ENCODE measurements around the gene SPATA46.

Gene SPATA46

GRCh38 chr1:162390396-162391185 lies 13.9 kb upstream of the SPATA46 start:
- no peak for DNase-seq

DNA sequence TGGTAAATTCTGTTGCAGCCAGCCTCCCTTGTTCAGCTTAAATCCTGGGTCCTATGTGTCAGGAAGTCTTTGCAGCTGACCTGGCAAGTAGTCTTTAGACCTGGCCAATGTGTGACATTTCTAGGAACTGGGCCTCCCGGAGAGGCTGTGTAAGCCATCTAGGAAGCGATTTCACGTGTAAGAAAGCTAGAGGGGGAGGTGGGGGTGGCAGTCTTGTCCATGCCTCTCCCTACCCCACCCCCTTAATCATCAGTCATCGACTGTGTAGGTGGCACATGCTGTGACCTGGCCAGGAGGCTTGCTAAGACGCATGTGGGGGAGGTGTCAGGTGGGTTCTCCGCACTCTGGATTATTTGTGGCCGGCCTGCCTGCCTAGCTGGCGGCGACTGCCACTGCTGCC lies 13.3 kb upstream of the SPATA46 start:
- DNase-seq, result no peak

DNA sequence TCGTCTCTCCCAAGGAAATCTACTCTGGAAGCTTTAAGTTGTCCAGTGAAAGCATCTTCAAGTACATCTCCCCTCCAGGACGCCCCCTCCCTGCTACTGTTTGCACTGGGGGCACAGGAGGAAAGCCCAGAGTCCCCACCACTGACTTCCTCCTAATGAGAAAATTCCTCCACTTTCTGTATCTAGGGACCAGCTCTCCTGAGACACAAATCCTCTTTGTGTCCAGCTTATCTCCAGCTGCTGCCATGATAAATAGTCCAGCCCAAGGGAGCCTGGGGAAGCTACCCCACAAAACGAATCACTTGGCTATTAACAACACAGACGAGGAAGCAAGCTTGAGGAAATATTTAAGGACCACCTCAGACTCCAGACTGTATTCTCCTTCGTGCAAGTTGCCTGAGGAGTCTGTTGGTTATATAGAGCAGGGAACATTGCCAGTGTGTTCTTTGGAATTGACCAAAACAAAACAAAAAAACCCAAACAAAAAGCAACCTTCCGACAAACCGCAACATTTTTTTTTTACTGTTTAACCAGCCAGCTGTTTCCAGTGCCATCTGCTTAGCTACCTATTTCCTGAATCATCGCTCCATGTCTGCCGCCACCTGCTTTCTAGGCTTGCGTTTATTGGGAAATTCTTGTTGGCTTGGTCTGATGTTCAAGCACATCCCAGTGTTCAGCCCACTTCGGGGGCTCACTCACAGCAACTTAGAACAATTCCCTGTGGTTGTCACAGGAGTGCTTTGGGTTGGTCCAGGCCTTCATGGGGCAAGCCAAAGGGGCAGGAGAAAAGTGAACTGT lies 12.6 kb upstream of the SPATA46 start:
- no peak for DNase-seq

DNA sequence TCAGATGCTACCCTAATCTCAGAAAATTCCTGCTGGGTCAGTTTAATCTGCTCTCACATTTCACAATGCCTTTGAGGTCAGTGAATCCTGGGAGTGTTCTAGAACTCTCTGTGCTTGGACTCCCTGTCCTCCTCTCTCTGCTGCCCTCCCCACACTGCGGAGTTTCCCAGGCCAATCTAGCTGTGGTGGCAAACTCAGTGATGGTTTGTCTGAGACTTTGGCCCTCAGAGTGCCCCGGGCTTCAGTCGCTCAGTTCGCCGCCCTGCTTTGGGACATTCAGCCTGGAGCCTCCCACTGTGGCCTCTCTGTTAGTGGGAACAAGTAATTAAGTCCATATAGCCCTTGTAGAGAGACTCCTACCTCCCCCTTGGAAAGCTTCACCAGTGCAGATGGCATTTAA lies 12.0 kb upstream of the SPATA46 start:
- no peak for DNase-seq

DNA sequence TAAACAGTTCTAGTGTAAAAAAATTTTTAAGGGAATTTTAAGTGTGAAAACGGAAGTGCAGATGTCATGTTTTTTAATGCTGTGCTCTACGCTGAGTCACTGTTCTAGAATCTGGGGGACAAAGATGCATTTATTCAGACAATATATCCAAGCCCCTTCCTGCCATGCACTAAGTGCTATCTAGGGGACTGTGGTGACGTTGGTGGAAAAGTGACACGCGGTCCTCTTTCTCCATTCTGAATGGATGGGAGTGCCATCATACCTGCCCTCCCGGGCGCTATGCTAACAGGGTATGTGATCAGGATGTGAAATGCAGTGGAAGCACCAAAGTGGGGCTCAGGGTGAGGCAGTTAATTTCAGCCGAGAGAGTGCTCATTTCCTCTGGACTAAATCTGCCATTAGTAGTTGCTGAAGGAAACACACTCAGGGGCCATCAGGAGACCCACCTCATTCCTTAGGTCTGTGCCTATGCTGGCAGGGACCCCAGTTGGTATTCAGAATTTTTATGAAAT lies 11.5 kb upstream of the SPATA46 start:
- no peak for DNase-seq

DNA sequence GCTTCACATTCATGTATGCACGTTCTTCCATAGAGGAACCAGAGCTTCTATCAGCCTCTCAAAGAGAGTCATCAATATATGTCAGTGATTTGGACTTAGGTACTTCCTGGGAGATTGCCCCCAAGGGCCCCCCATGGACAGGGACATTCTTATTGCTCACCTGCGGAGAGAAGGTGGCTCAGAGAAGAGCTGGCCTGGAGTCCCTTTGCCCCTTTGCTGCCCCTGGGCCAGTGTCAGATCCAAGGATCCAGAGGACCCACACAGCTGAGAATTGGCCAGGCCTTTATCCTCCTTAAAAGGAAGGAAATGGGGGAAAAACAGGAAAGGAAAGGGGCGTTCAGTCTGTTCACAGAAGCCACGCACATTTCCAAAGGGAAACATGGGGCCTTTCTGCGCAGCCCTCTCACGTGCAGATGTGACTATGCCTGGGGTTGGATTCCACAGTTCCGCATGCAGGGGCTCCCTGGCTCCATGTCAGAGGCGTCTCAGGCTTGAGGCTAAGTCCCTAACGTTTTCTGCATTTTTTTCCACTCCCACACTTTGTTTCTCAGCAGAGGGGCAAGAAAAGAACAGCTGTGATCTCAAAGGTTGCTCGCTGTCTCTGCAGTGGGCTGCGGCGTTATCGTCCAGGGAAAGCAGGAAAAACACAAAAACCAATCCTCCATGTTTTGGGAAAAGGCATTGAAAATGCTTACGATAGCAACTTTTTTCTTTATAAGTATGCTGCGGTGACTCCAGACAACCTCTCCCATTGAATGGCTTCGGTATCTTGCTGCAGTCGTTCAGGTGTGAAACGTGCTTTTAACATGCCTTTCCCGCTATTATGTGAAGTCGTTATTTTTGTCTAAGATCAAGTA lies 10.8 kb upstream of the SPATA46 start:
- no peak for DNase-seq

DNA sequence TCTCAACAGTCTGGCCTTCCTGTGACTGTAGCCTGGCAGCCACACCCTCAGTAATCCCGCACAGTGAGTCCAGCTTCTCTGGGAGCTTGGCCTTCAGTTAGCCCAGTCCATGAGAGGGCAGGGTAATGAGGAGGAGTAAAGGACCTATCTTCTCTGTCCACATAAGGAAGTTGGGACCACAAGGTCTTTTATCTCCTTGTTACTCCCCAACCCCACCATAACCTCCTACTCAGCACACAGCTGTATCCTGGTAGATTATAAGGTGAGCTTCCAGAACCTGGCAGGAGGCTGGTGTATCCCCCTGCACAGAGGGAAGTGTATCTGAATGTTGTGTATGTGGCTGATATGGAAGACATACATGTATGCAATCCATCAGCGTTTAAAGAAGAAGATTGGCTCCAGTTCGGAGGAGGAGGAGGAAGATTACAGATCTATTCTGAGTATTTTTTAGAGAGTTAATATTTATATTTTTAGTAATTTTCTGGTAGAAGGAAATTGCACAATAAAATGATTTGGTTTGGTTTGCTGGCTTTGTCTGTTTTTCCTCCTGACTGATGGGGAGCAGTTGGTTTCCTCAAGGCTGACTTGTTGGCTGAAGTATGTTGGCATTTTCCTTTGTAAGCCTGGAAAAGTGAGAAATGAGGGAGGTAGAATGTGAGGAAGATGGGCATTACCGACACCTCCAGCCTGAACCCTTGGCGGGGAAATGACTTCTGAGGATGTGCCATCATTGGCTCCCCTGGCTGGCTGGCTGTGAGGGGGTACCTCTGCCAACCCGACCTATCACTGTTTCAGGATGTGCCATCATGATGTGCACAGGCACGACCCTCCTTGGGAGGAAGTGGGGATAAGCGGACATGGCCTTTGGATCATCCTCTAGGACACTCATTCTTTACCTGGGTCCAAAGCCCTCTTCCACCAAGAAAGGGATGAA lies 9.9 kb upstream of the SPATA46 start:
- DNase-seq, result no peak

- no peak for DNase-seq
Observed at GRCh38 chr1:162385702-162386101, 9.0 kb upstream of the SPATA46 start.

- DNase-seq, result no peak
Observed at GRCh38 chr1:162385280-162385623, 8.6 kb upstream of the SPATA46 start.

GRCh38 chr1:162384601-162385279 lies 8.1 kb upstream of the SPATA46 start:
- no peak for DNase-seq

DNA sequence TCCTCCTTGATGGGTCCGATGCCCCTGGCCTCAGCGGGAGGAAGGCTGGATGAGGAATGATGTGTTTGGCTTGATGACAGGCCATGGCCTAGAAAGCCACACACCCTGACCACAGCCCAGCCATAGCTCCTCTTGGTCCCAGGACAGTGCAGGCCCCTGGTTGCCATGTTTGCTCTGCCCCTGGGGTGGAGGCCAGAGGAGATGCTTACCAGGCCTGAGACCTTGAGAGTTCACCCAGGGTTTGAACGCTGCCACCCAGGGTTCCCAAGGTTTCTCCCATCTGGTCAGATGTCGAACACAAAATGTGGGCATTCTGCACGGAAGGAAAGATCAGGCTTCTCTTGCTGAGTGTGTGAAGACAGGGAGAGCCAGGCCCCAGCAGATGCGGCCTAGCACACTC lies 7.5 kb upstream of the SPATA46 start:
- DNase-seq, result no peak

DNA sequence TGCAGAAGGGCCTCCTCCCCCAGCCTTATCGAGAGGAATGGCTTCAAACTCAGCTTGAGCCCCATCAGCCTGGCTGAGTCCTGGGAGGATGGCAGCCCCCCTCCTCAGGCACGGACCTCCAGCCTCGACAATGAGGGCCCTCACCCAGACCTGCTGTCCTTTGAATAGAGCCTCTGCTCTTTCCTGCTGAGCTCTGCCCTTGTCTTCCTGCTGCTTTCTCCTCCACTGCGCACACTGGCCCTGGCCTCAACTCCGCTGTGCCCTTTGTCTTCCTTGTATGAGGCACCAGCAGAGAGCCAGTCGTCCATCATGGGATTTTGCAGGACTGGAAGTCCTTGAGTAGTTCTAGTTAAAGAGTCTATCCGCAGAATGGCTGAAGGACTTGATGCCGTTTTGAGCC lies 6.9 kb upstream of the SPATA46 start:
- no peak for DNase-seq

GRCh38 chr1:162383091-162383490 lies 6.4 kb upstream of the SPATA46 start:
- no peak for DNase-seq

GRCh38 chr1:162381941-162382750 lies 5.5 kb upstream of the SPATA46 start:
- no peak for DNase-seq

DNA sequence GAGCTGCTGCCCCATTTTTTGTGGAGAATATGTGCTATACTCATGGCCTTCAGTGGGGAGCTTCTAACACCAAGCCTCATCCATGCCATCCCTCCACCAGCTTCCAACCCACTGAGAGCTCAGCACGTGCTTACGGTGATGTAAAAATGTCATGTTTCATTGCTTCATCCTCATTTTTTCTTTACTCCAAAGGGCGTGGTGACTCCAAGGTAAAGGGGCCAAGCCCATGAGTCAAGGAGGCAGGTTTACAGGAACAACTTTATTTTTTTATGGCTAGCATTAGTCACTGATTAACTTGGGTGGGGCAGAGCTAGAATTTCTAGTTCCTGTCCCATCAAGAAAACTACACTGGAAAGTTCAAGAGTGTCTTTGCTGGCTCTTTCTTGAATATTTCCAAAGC lies 4.7 kb upstream of the SPATA46 start, which contains the start of gene C1orf226:
TSS of gene C1orf226 (plus strand) at position 346 of the 400 bp plus-strand sequence. CDS start 174 bp downstream, outside the sequence.
- no peak for DNase-seq

- no peak for DNase-seq
Observed at GRCh38 chr1:162380061-162380846, 3.6 kb upstream of the SPATA46 start.

- DNase-seq, result no peak
Observed at GRCh38 chr1:162375463-162375862, 1.2 kb downstream of the SPATA46 start.

DNA sequence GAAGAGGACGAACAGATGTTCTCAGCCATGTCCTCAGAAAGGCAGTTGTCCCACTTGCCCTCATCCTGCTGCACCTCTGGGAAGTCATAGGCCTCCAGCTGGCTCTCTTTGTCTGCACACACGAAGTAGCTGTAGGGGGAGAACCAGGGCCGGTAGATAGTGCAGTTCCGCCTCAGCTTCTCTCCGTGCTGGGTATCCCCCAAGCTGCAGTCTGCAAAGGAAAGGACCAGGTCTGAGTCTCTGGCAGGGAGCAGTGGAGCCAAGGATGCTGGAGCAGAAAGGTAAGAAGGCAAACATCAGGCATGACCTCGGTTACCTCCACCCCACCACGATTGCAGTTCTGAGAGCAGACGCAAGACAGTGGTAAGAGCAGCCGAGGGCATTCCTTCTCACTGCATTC lies 2.2 kb downstream of the SPATA46 start:
- no peak for DNase-seq

DNA sequence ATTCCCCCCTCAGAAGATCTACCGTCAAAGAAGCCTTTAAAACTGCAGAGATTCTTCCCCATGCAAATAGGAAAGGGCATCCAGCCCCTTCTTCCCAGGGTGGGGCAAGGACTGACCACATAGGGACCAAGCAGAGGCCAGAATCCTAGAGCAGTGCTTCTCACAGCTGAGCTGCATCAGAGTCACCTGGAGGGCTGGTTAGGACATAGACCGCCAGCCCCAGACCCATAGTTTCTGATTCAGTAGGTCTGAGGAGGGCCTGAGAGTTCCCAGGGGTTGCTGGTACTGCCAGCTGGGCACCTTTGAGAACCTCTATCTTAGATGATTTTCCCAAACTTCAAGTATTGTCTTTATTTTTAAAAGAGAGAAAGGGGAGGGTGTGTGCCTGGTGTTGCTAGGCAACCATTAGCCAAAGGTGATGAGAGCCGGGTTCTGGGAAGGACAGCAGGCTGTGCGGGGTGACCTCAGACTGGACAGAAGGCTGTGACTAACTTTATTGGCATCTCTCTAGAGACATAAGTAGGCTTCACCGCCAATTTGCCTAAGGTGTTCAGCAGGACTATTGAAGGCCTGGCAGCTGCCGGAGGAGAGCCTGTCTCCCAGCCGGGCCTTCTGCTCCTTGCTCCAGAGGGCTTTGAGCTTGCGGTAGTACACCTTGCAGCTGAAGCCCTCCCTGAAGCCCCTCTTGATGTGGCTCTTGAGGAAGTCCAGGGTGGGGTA lies 3.0 kb downstream of the SPATA46 start:
- DNase-seq, result no peak

All from right hindlimb (tissue), 1 donor.